ENCODE measurements around the gene TFAP2D.

TFAP2D gene

DNA sequence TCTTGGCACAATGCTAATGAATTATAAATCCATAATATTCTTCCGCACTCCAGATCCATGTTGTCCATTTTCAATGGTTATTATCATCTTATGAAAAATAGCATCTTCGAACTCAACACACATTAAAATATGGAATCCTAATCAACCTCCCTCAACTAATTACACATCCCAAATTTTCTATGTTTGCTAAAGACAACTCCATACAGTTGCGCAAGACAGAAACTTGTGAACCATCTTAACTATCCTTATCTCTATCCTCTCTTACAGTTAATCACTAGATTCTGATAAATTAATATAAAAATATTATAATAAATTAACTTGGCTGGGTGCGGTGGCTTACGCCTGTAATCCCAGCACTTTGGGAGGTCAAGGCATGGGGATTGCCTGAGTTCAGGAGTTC is 67.1 kb downstream of the TFAP2D start:
- ChIA-PET POLR2A (no interaction called here), CTCF (interaction anchor here (4.5 kb wide), 1 partner anchor 18 kb away, joined by 16 read pairs; no protein-coding TSS in a partner anchor)
- TF ChIP-seq, protein P1, sequence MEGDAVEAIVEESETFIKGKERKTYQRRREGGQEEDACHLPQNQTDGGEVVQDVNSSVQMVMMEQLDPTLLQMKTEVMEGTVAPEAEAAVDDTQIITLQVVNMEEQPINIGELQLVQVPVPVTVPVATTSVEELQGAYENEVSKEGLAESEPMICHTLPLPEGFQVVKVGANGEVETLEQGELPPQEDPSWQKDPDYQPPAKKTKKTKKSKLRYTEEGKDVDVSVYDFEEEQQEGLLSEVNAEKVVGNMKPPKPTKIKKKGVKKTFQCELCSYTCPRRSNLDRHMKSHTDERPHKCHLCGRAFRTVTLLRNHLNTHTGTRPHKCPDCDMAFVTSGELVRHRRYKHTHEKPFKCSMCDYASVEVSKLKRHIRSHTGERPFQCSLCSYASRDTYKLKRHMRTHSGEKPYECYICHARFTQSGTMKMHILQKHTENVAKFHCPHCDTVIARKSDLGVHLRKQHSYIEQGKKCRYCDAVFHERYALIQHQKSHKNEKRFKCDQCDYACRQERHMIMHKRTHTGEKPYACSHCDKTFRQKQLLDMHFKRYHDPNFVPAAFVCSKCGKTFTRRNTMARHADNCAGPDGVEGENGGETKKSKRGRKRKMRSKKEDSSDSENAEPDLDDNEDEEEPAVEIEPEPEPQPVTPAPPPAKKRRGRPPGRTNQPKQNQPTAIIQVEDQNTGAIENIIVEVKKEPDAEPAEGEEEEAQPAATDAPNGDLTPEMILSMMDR (IDR thresholded peaks at IDR 0.05; ENCODE audit: control extremely low read depth, extremely low read depth, low read depth, missing control alignments): no peak
- DNase-seq (ENCODE audit: extremely low spot score): no peak

- TF ChIP-seq, protein P1 (IDR thresholded peaks at IDR 0.05; ENCODE audit: control extremely low read depth, extremely low read depth, low read depth, missing control alignments): no peak
- no peak for DNase-seq (ENCODE audit: extremely low spot score)
- ChIA-PET CTCF (no interaction called here), POLR2A (no interaction called here)
Measured at GRCh38 chr6:50785921-50786320, 72.6 kb downstream of the TFAP2D start.

DNA sequence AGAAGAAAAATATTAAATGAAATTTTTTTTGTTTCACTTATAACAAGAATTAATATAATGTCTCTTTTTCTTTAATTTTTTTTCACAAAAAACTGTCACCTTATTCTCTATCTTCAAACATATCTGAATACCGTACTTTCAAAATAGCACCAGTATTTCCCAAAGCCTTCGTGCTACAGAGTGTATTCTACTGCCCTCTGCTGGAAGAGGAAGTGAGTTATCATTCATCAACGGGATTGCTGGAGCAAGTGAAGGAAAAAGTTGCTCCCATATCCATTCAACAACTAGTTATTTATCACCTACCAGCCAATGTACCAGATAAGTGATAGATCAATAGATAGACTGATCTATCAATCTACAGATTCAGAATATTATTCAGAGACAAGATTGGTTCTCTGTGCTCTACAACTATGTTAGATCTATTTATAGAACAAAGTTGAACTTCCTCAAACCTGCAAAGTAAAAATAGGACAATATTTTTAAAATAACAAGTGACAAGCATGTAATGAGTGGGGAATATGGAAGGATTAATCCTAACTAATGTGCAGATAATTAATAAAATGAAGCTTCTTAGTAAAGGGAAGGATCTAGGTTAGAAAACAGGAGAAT is 78.7 kb downstream of the TFAP2D start:
- TF ChIP-seq, protein P1 (IDR thresholded peaks at IDR 0.05; ENCODE audit: control extremely low read depth, extremely low read depth, low read depth, missing control alignments): peak; percentile 78
- CTCF ChIA-PET: no interaction called here
- POLR2A ChIA-PET: no interaction called here
- peak; percentile 26 for DNase-seq (ENCODE audit: extremely low spot score)

- ChIA-PET POLR2A (no interaction called here), CTCF (no interaction called here)
- DNase-seq (ENCODE audit: extremely low spot score): no peak
- TF ChIP-seq, protein P1 (IDR thresholded peaks at IDR 0.05; ENCODE audit: control extremely low read depth, extremely low read depth, low read depth, missing control alignments): no peak
Measured at GRCh38 chr6:50792771-50793170, 79.4 kb downstream of the TFAP2D start.

- TF ChIP-seq, protein P1 (IDR thresholded peaks at IDR 0.05; ENCODE audit: control extremely low read depth, extremely low read depth, low read depth, missing control alignments): no peak
- ChIA-PET POLR2A (no interaction called here), CTCF (interaction anchor here (1.2 kb wide), 1 partner anchor 8 kb away, joined by 4 read pairs; no protein-coding TSS in a partner anchor)
- DNase-seq (ENCODE audit: extremely low spot score): no peak
Measured at GRCh38 chr6:50795574-50795973, 82.2 kb downstream of the TFAP2D start.

DNA sequence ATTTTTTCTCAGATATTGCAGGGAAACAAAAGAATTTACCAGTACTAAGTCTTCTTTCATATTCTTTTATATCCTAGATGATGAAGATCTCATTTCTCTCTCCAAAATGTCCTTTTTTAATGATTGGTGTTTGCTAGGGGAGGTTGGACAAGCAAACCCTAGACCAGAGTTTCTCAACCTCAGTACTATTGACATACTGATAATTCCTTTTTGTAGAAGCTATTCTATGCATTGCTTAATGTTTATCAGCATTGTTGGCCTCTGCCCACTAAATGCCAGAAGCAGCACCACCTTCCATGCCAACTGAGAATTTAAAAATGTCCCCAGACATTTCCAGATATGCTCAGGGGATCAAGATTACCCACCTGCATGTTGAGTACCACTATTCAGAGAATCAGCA is 91.0 kb downstream of the TFAP2D start:
- ChIA-PET CTCF (no interaction called here), POLR2A (no interaction called here)
- no peak for DNase-seq (ENCODE audit: extremely low spot score)
- TF ChIP-seq, protein P1 (IDR thresholded peaks at IDR 0.05; ENCODE audit: control extremely low read depth, extremely low read depth, low read depth, missing control alignments): no peak

Data from GM10248 (cell line).